H9 (cell line): ENCODE data around the gene ANKH. TPM values are rescaled to one million over a fixed set of nuclear protein-coding genes. Genes with fewer than 3 reads are reported as not detected.
A peak's percentile ranks its signal among the peaks of the same experiment; 100 is the strongest.

Experiments
- DNase-seq: peaks from one replicate; pipeline ENCODE4 v3.0.0-alpha.2; 2017
- H2AFZ ChIP-seq: one replicate; pipeline ENCODE4 v1.6.1; 2013; ENCODE audit warnings: mild to moderate bottlenecking, low read length, control low read depth, moderate library complexity
- H2AK5ac ChIP-seq: 2 replicates; pipeline ENCODE4 v1.6.1; 2013; ENCODE audit warnings: low read length, control low read depth, mixed read lengths; ENCODE audit not compliant: insufficient read length
- H2BK120ac ChIP-seq: one replicate; pipeline ENCODE4 v1.6.1; 2013; ENCODE audit warnings: low read depth, mild to moderate bottlenecking, low read length, control low read depth, inconsistent platforms; ENCODE audit not compliant: poor library complexity, severe bottlenecking
- H2BK12ac ChIP-seq: 2 replicates; pipeline ENCODE4 v1.6.1; 2013; ENCODE audit warnings: low read length, control low read depth, mixed read lengths, low read depth; ENCODE audit not compliant: insufficient read length
- H2BK15ac ChIP-seq: 2 replicates; pipeline ENCODE4 v1.6.1; 2013; ENCODE audit warnings: low read depth, low read length, control low read depth
- H2BK20ac ChIP-seq: one replicate; pipeline ENCODE4 v1.6.1; 2013; ENCODE audit warnings: low read depth, mild to moderate bottlenecking, low read length, control low read depth, inconsistent platforms; ENCODE audit not compliant: poor library complexity, severe bottlenecking
- H2BK5ac ChIP-seq: 2 replicates; pipeline ENCODE4 v1.6.1; 2013; ENCODE audit warnings: low read length, control low read depth, mixed read lengths; ENCODE audit not compliant: insufficient read length
- H3K14ac ChIP-seq: 2 replicates; pipeline ENCODE4 v1.6.1; 2013; ENCODE audit warnings: low read length, control low read depth; ENCODE audit not compliant: insufficient read depth
- H3K18ac ChIP-seq: 2 replicates; pipeline ENCODE4 v1.6.1; 2013; ENCODE audit warnings: low read depth, mild to moderate bottlenecking, mixed read lengths, low read length, control low read depth; ENCODE audit not compliant: insufficient read length
- H3K23ac ChIP-seq: 2 replicates; pipeline ENCODE4 v1.6.1; 2013; ENCODE audit warnings: low read length, control low read depth, mixed read lengths, low read depth; ENCODE audit not compliant: insufficient read length
- H3K23me2 ChIP-seq: 2 replicates; pipeline ENCODE4 v1.6.1; 2013; ENCODE audit warnings: low read depth, mild to moderate bottlenecking, mixed read lengths, low read length, control low read depth; ENCODE audit not compliant: insufficient read length, poor library complexity, severe bottlenecking
- H3K27ac ChIP-seq: 2 replicates; pipeline ENCODE4 v1.5.1; 2013; ENCODE audit warnings: low read length, control low read depth, mixed read lengths, low read depth; ENCODE audit not compliant: insufficient read length
- H3K27me3 ChIP-seq: 2 replicates; pipeline ENCODE4 v1.6.1; 2013; ENCODE audit warnings: low read length, control low read depth, inconsistent platforms; ENCODE audit not compliant: insufficient read depth
- H3K4ac ChIP-seq: 2 replicates; pipeline ENCODE4 v1.6.1; 2013; ENCODE audit warnings: low read depth, mild to moderate bottlenecking, control low read depth, inconsistent platforms, low read length, moderate library complexity
- H3K4me1 ChIP-seq: 2 replicates; pipeline ENCODE4 v1.6.1; 2013; ENCODE audit warnings: low read length, control low read depth, inconsistent platforms; ENCODE audit not compliant: insufficient read depth
- H3K4me2 ChIP-seq: 2 replicates; pipeline ENCODE4 v1.6.1; 2013; ENCODE audit warnings: low read length, control low read depth, mixed read lengths; ENCODE audit not compliant: insufficient read length, insufficient read depth
- H3K56ac ChIP-seq: 2 replicates; pipeline ENCODE4 v1.6.1; 2013; ENCODE audit warnings: low read depth, mild to moderate bottlenecking, mixed read lengths, low read length, control low read depth; ENCODE audit not compliant: insufficient read length
- H3K79me1 ChIP-seq: 2 replicates; pipeline ENCODE4 v1.6.1; 2013; ENCODE audit warnings: low read depth, mild to moderate bottlenecking, moderate library complexity, low read length, control low read depth, inconsistent platforms; ENCODE audit not compliant: insufficient read depth, poor library complexity, severe bottlenecking
- H3K79me2 ChIP-seq: 2 replicates; pipeline ENCODE4 v1.6.1; 2013; ENCODE audit warnings: low read length, control low read depth, inconsistent platforms; ENCODE audit not compliant: insufficient read depth
- H3K9ac ChIP-seq: 2 replicates; pipeline ENCODE4 v1.6.1; 2013; ENCODE audit warnings: low read length, control low read depth, mixed read lengths; ENCODE audit not compliant: insufficient read length; ENCODE audit errors: extremely low read depth
- H3K9me3 ChIP-seq: one replicate; pipeline ENCODE4 v1.6.1; 2013; ENCODE audit warnings: low read depth, low read length, inconsistent platforms; ENCODE audit not compliant: control insufficient read depth
- H3T11ph ChIP-seq: one replicate; pipeline ENCODE4 v1.6.1; 2013; ENCODE audit warnings: mild to moderate bottlenecking, low read length, control low read depth, inconsistent platforms
- H4K20me1 ChIP-seq: one replicate; pipeline ENCODE4 v1.6.1; 2013; ENCODE audit not compliant: control insufficient read depth, insufficient read length, insufficient read depth
- H4K5ac ChIP-seq: 2 replicates; pipeline ENCODE4 v1.6.1; 2013; ENCODE audit warnings: low read depth, mild to moderate bottlenecking, mixed read lengths, low read length, control low read depth; ENCODE audit not compliant: insufficient read length
- H4K8ac ChIP-seq: replicated peaks from 2 replicates; pipeline ENCODE4 v1.6.1; 2013; ENCODE audit warnings: low read length, control low read depth, mixed read lengths, low read depth; ENCODE audit not compliant: insufficient read length
- H4K91ac ChIP-seq: 2 replicates; pipeline ENCODE4 v1.6.1; 2013; ENCODE audit warnings: low read depth, mild to moderate bottlenecking, moderate library complexity, mixed read lengths, low read length, control low read depth; ENCODE audit not compliant: insufficient read length
- H3K27ac Mint-ChIP-seq, 3 experiments: 2 replicates in 2 of 3; 3 replicates in 1 of 3; pipeline ENCODE4 v1.8.0; 2020 to 2021; ENCODE audit warnings: mixed read lengths in 3 of 3, mild to moderate bottlenecking in 1 of 3, moderate library complexity in 1 of 3
- H3K27me3 Mint-ChIP-seq: 2 replicates; pipeline ENCODE4 v1.8.0; 2021; ENCODE audit warnings: low read depth, mild to moderate bottlenecking, moderate library complexity, mixed read lengths
- H3K36me3 Mint-ChIP-seq, 3 experiments: 2 replicates in 2 of 3; 3 replicates in 1 of 3; pipeline ENCODE4 v1.8.0; 2020 to 2021; ENCODE audit warnings: low read depth in 3 of 3, mixed read lengths in 3 of 3; ENCODE audit not compliant: insufficient read depth in 1 of 3
- H3K4me1 Mint-ChIP-seq, 2 experiments: 2 replicates each; pipeline ENCODE4 v1.8.0; 2020; ENCODE audit warnings: mixed read lengths in 2 of 2
- H3K4me3 Mint-ChIP-seq, 2 experiments: 2 replicates in 1 of 2; 3 replicates in 1 of 2; pipeline ENCODE4 v1.8.0; 2020 to 2021; ENCODE audit warnings: mild to moderate bottlenecking in 2 of 2, mixed read lengths in 2 of 2, moderate library complexity in 1 of 2
- H3K9me3 Mint-ChIP-seq, 2 experiments: 2 replicates in 1 of 2; 3 replicates in 1 of 2; pipeline ENCODE4 v1.8.0; 2020; ENCODE audit warnings: mild to moderate bottlenecking in 2 of 2, mixed read lengths in 2 of 2, moderate library complexity in 1 of 2
- CTCF ChIP-seq: fragments of 200-600 bp; sonication (generic); conservative IDR thresholded peaks from 3 replicates; pipeline ENCODE4 v1.8.0; 2021; ENCODE audit warnings: antibody characterized with exemption, mild to moderate bottlenecking
- WGBS: extraction: QIAGEN DNeasy Blood & Tissue Kit; methylation state at CpG from one replicate; pipeline ENCODE4 v1.1.7; 2013; ENCODE audit warnings: missing lambda C conversion rate, low lambda C conversion rate, mixed read lengths; ENCODE audit not compliant: insufficient read length; ENCODE audit errors: extremely low coverage; 5-methylcytosine and 5-hydroxymethylcytosine counted together
- total RNA-seq: library from RNA; stranded (reverse); gene quantifications from 2 replicates; pipeline ENCODE4 v1.2.1, GENCODE V29; 2021

ANKH gene
- total RNA-seq, 1 experiment from 2014 or later: 9.6 TPM

GRCh38 chr5:14698495-14698894, 173.1 kb downstream of the ANKH start:
- no peak overlapping the region for H3K4me3 Mint-ChIP-seq
- Histone ChIP-seq H2BK12ac (no peak overlapping the region), H2BK5ac (no peak overlapping the region), H2AFZ (no peak overlapping the region), H3K9me3 (no peaks in the 10 kb centered on the region), H3K23ac (no peak overlapping the region), H3K79me1 (no peaks in the 10 kb centered on the region), H3K27ac (no peak overlapping the region), H3K4ac (no peak overlapping the region), H2BK15ac (no peak overlapping the region), H3K18ac (no peak overlapping the region), H4K5ac (no peak overlapping the region), H3K4me1 (0 out of 2 replicates have a peak, but pooled peaks cover 2% of the 10 kb centered on the region), H3K14ac (no peak overlapping the region), H2BK120ac (no peak overlapping the region), H2BK20ac (no peak overlapping the region), H3K79me2 (no peaks in the 10 kb centered on the region), H3K23me2 (no peaks in the 10 kb centered on the region), H3K56ac (no peak overlapping the region), H4K91ac (no peak overlapping the region), H3T11ph (no peak overlapping the region), H2AK5ac (no peak overlapping the region), H4K20me1 (peaks cover 2% of the 10 kb centered on the region), H3K9ac (no peak overlapping the region), H3K27me3 (no peaks in the 10 kb centered on the region), H4K8ac (no peak overlapping the region), H3K4me2 (no peak overlapping the region)
- no peak for TF ChIP-seq CTCF
- H3K27me3 Mint-ChIP-seq: no peaks in the 10 kb centered on the region
- DNase-seq: no peak
- H3K4me1 Mint-ChIP-seq: peaks cover 16 to 20% of the 10 kb centered on the region in 2 experiments
- peaks cover 14 to 49% (median 15%) of the 10 kb centered on the region in 3 experiments; a peak in 6 of 7 replicates for H3K36me3 Mint-ChIP-seq
- WGBS: no CpG with 5 or more reads among the region's 1 CpG
- no peaks in the 10 kb centered on the region for H3K9me3 Mint-ChIP-seq
- peak overlapping the region in 1 of 3 experiments; percentile 72; a peak in 1 of 7 replicates for H3K27ac Mint-ChIP-seq
